ENCODE data around the gene C2CD2. TPM values are rescaled to one million over a fixed set of nuclear protein-coding genes. Genes with fewer than 3 reads are reported as not detected.

C2CD2 gene
- total and polyA plus RNA-seq, 2 donors (not counting 1 experiment from before 2014, with no cell fraction given), result 6.8 to 11.9 TPM

DNA sequence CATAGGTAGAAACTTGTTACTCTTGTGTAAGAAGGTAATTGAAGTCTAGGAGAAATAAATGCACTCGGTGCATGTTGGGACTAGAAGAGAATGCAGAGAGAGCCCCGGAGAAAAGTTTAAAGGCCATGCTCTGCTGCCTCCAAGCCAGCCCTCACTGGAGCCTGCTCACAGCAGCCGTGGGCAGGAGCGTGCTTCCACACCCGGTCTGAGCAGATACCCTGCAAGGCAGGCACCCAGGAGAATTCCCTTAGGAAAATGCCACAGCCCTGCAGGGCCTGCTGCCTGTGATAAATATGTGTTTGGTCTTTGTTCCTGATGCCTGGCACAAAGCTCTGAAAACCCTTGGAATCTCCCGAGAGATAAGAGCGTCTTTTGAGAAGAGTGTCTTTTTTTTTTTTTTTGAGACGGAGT lies 22.8 kb downstream of the C2CD2 start:
- ChIA-PET POLR2A (no interaction called here), CTCF (interaction anchor here (1.5 to 1.8 kb wide), 2 partner anchors 114 to 177 kb away, joined by 4 to 6 read pairs; no protein-coding TSS in a partner anchor)
- DNase-seq, result no peak
- TF ChIP-seq EZH2 (IDR thresholded peaks at IDR 0.05; ENCODE audit: borderline replicate concordance, insufficient read depth, low read depth, low read length, poor library complexity, severe bottlenecking), result no peak
- TF ChIP-seq, protein P1, sequence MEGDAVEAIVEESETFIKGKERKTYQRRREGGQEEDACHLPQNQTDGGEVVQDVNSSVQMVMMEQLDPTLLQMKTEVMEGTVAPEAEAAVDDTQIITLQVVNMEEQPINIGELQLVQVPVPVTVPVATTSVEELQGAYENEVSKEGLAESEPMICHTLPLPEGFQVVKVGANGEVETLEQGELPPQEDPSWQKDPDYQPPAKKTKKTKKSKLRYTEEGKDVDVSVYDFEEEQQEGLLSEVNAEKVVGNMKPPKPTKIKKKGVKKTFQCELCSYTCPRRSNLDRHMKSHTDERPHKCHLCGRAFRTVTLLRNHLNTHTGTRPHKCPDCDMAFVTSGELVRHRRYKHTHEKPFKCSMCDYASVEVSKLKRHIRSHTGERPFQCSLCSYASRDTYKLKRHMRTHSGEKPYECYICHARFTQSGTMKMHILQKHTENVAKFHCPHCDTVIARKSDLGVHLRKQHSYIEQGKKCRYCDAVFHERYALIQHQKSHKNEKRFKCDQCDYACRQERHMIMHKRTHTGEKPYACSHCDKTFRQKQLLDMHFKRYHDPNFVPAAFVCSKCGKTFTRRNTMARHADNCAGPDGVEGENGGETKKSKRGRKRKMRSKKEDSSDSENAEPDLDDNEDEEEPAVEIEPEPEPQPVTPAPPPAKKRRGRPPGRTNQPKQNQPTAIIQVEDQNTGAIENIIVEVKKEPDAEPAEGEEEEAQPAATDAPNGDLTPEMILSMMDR (IDR thresholded peaks at IDR 0.05), result no peak
- H3K9ac ChIP-seq (ENCODE audit: low read length), result no peak overlapping the region
- H3K4me1 Mint-ChIP-seq, result peaks cover 63% of the 10 kb centered on the region
- peaks cover 42 to 63% of the 10 kb centered on the region in 2 donors for H3K4me1 ChIP-seq (ENCODE audit: control insufficient read depth in 2 of 2, insufficient read depth in 2 of 2, low read length in 2 of 2)
- ATAC-seq (ENCODE audit: low read depth), result no peak
- H3K27ac Mint-ChIP-seq, result peak overlapping the region; percentile 66
- no peaks in the 10 kb centered on the region for H3K27me3 ChIP-seq (replicated peaks in 1 of 4; ENCODE audit: control extremely low read depth in 1 of 4, control insufficient read depth in 3 of 4, insufficient read depth in 4 of 4, low read length in 3 of 4)
- no peaks in the 10 kb centered on the region for H3K9me3 Mint-ChIP-seq (ENCODE audit: insufficient read depth)
- H3K79me2 ChIP-seq (ENCODE audit: control insufficient read depth, insufficient read depth, low read length), result peaks cover 4% of the 10 kb centered on the region
- intact Hi-C loops (cut with micrococcal nuclease), result loop anchor here (5.0 kb wide), 2 partner anchors 34 to 114 kb away; no protein-coding TSS in a partner anchor
- 25% methylated on average over 6 of the region's 8 CpGs for whole genome bisulfite sequencing (ENCODE audit: insufficient coverage)
- no peaks in the 10 kb centered on the region for H4K20me1 ChIP-seq (ENCODE audit: control insufficient read depth, insufficient read depth, low read length, poor library complexity, severe bottlenecking)
- H3K4me2 ChIP-seq (replicated peaks; ENCODE audit: low read depth, low read length, poor library complexity, severe bottlenecking), result no peak overlapping the region
- peaks cover 0 to 1% (median 0%) of the 10 kb centered on the region in 3 donors for H3K9me3 ChIP-seq (ENCODE audit: control extremely low read depth in 1 of 3, control insufficient read depth in 2 of 3, insufficient read depth in 1 of 3, low read length in 2 of 3)
- no peak overlapping the region for H3K27ac ChIP-seq (ENCODE audit: low read length in 2 of 2)
- peaks cover 14% of the 10 kb centered on the region for H3K27me3 Mint-ChIP-seq
- no peak overlapping the region for H2AFZ ChIP-seq (ENCODE audit: insufficient read depth, low read depth, low read length, poor library complexity, severe bottlenecking)
- no peaks in the 10 kb centered on the region for H3K36me3 ChIP-seq (replicated peaks in 1 of 2; ENCODE audit: control extremely low read depth in 1 of 2, control insufficient read depth in 1 of 2, extremely low read depth in 1 of 2, insufficient read depth in 2 of 2, low read length in 1 of 2)
- H3K4me3 Mint-ChIP-seq, result no peak overlapping the region
- H3K4me3 ChIP-seq (ENCODE audit: control extremely low read depth in 1 of 5, extremely low read depth in 1 of 5, insufficient read depth in 1 of 5, low read depth in 2 of 5, low read length in 4 of 5), result no peak overlapping the region

- H3K27ac Mint-ChIP-seq, result peak overlapping the region; percentile 59
- POLR2A ChIA-PET, result interaction anchor here (0.9 to 1.7 kb wide), 2 partner anchors 76 to 134 kb away, joined by 3 to 4 read pairs; no protein-coding TSS in a partner anchor
Measured at GRCh38 chr21:41929248-41929647, 24.6 kb downstream of the C2CD2 start.

More at GRCh38 chr21:41929248-41929647, 24.6 kb downstream of the C2CD2 start:
- H4K20me1 ChIP-seq (ENCODE audit: control insufficient read depth, insufficient read depth, low read length, poor library complexity, severe bottlenecking), result no peaks in the 10 kb centered on the region
- no peak overlapping the region for H3K9ac ChIP-seq (ENCODE audit: low read length)
- H3K4me1 ChIP-seq (ENCODE audit: control insufficient read depth in 2 of 2, insufficient read depth in 2 of 2, low read length in 2 of 2), result peaks cover 60 to 81% of the 10 kb centered on the region in 2 donors
- no peak for TF ChIP-seq EZH2 (IDR thresholded peaks at IDR 0.05; ENCODE audit: borderline replicate concordance, insufficient read depth, low read depth, low read length, poor library complexity, severe bottlenecking)
- TF ChIP-seq, protein P1 (IDR thresholded peaks at IDR 0.05), result no peak
- no peak overlapping the region for H3K4me3 ChIP-seq (ENCODE audit: control extremely low read depth in 1 of 5, extremely low read depth in 1 of 5, insufficient read depth in 1 of 5, low read depth in 2 of 5, low read length in 4 of 5)
- Mint-ChIP-seq H3K27me3 (peaks cover 10% of the 10 kb centered on the region), H3K4me3 (no peak overlapping the region), H3K4me1 (peaks cover 78% of the 10 kb centered on the region), H3K9me3 (ENCODE audit: insufficient read depth) (no peaks in the 10 kb centered on the region)
- DNase-seq, result peak; percentile 36
- peak overlapping the region in 1 of 2 donors; percentile 5 for H3K27ac ChIP-seq (ENCODE audit: low read length in 2 of 2)
- intact Hi-C loops (cut with micrococcal nuclease), result loop anchor here (10.0 kb wide), 1 partner anchor 606 kb away; no protein-coding TSS in a partner anchor
- no peaks in the 10 kb centered on the region for H3K9me3 ChIP-seq (ENCODE audit: control extremely low read depth in 1 of 3, control insufficient read depth in 2 of 3, insufficient read depth in 1 of 3, low read length in 2 of 3)
- no peak for ATAC-seq (ENCODE audit: low read depth)
- peaks cover 20% of the 10 kb centered on the region for H3K79me2 ChIP-seq (ENCODE audit: control insufficient read depth, insufficient read depth, low read length)
- peak overlapping the region; percentile 61 for H3K4me2 ChIP-seq (replicated peaks; ENCODE audit: low read depth, low read length, poor library complexity, severe bottlenecking)
- CTCF ChIA-PET, result interaction anchor here (1.4 to 2.4 kb wide), 4 partner anchors 9 to 188 kb away, joined by 4 to 11 read pairs (median 5); no protein-coding TSS in a partner anchor
- 23% methylated on average over 4 of the region's 5 CpGs for WGBS (ENCODE audit: insufficient coverage)
- no peak overlapping the region for H2AFZ ChIP-seq (ENCODE audit: insufficient read depth, low read depth, low read length, poor library complexity, severe bottlenecking)
- H3K36me3 ChIP-seq (replicated peaks in 1 of 2; ENCODE audit: control extremely low read depth in 1 of 2, control insufficient read depth in 1 of 2, extremely low read depth in 1 of 2, insufficient read depth in 2 of 2, low read length in 1 of 2), result no peaks in the 10 kb centered on the region
- H3K27me3 ChIP-seq (replicated peaks in 1 of 4; ENCODE audit: control extremely low read depth in 1 of 4, control insufficient read depth in 3 of 4, insufficient read depth in 4 of 4, low read length in 3 of 4), result no peaks in the 10 kb centered on the region
